ENCODE data around the gene TMED6. TPM values are rescaled to one million over a fixed set of nuclear protein-coding genes. Genes with fewer than 3 reads are reported as not detected.

Gene TMED6
- total RNA-seq, 1 experiment from 2014 or later: 0.91 TPM

DNA sequence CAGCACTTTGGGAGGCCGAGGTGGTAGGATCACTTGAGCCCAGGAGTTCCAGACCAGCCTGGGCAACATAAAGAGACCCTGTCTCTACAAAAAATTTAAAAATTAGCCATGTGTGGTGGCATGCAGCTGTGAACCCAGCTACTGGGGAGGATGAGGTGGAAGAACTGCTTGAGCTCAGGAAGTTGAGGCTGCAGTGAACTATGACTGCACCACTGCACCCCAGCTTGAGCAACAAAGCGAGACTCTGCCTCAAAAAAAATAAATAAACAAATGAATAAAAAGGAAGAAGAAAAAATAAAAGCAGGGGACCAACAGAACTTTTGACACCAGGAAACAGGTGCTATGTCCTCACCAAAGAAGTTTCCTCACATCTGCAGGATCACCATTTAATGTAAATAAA is 20.0 kb upstream of the TMED6 start:
- H3K9me2 ChIP-seq (ENCODE audit: insufficient read depth): no peaks in the 10 kb centered on the region
- ChIA-PET CTCF (no interaction called here), POLR2A (no interaction called here), RAD21 (ENCODE audit: low non-redundant PET in 1 of 2, low total read pairs in 2 of 2, uncharacterized antibody in 2 of 2, unreplicated experiment in 2 of 2) (no interaction called here)
- no peaks in the 10 kb centered on the region for H3K9me3 ChIP-seq (ENCODE audit: control insufficient read depth in 1 of 2, insufficient read depth in 1 of 2, low read depth in 1 of 2, low read length in 2 of 2)
- H3K4me3 ChIP-seq (replicated peaks in 1 of 2; ENCODE audit: low read depth in 1 of 2, low read length in 2 of 2): no peak overlapping the region
- DNase-seq (ENCODE audit: low read depth, low spot score) (no peak), ATAC-seq (no peak)
- no peak overlapping the region for H3K9ac ChIP-seq (ENCODE audit: low read length)
- intact Hi-C loops (cut with micrococcal nuclease): no loop called here
- TF ChIP-seq, protein P1, sequence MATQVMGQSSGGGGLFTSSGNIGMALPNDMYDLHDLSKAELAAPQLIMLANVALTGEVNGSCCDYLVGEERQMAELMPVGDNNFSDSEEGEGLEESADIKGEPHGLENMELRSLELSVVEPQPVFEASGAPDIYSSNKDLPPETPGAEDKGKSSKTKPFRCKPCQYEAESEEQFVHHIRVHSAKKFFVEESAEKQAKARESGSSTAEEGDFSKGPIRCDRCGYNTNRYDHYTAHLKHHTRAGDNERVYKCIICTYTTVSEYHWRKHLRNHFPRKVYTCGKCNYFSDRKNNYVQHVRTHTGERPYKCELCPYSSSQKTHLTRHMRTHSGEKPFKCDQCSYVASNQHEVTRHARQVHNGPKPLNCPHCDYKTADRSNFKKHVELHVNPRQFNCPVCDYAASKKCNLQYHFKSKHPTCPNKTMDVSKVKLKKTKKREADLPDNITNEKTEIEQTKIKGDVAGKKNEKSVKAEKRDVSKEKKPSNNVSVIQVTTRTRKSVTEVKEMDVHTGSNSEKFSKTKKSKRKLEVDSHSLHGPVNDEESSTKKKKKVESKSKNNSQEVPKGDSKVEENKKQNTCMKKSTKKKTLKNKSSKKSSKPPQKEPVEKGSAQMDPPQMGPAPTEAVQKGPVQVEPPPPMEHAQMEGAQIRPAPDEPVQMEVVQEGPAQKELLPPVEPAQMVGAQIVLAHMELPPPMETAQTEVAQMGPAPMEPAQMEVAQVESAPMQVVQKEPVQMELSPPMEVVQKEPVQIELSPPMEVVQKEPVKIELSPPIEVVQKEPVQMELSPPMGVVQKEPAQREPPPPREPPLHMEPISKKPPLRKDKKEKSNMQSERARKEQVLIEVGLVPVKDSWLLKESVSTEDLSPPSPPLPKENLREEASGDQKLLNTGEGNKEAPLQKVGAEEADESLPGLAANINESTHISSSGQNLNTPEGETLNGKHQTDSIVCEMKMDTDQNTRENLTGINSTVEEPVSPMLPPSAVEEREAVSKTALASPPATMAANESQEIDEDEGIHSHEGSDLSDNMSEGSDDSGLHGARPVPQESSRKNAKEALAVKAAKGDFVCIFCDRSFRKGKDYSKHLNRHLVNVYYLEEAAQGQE (IDR thresholded peaks at IDR 0.05; ENCODE audit: low read depth): no peak
- TF ChIP-seq FOSL1 (IDR thresholded peaks at IDR 0.05; ENCODE audit: low read depth): no peak
- peaks cover 9% of the 10 kb centered on the region; the same call in 1 of the 2 replicates for H4K20me1 ChIP-seq (ENCODE audit: insufficient read depth)
- BruUV-seq (replicated peaks): no TSS peak
- H3K36me3 ChIP-seq (ENCODE audit: control insufficient read depth in 1 of 2, insufficient read depth in 2 of 2, low read length in 2 of 2): peaks cover 62 to 74% of the 10 kb centered on the region in 2 experiments
- no peaks in the 10 kb centered on the region for H3K27me3 ChIP-seq (ENCODE audit: insufficient read depth, low read length)
- H3K4me1 ChIP-seq (ENCODE audit: control insufficient read depth in 1 of 2, insufficient read depth in 2 of 2, low read length in 2 of 2): no peaks in the 10 kb centered on the region
- peaks cover 60% of the 10 kb centered on the region for H3K79me2 ChIP-seq (ENCODE audit: insufficient read depth, low read length)
- no peak overlapping the region for H3K27ac ChIP-seq (ENCODE audit: low read depth, low read length)
- H2AFZ ChIP-seq (ENCODE audit: low read depth, low read length, poor library complexity, severe bottlenecking): no peak overlapping the region
- H3K4me2 ChIP-seq (ENCODE audit: low read length): no peak overlapping the region

DNA sequence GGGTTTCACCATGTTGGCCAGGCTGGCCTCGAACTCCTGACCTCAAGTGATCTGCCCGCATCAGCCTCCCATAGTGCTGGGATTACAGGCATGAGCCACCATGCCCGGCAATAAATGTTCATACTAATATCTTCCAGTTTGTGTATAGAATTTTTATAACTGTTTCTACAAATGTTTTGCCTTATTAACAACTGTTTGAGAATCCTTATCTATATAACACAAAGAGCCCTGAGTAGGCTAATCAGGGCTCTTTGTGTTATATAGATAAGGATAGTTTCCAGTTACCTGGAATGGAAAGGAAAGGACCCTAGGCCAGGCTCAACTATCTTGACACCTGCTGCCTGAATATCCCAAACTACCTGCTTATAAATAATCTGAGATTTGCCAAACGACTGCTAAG is 17.3 kb upstream of the TMED6 start:
- H3K4me1 ChIP-seq (ENCODE audit: control insufficient read depth in 1 of 2, insufficient read depth in 2 of 2, low read length in 2 of 2): no peaks in the 10 kb centered on the region
- BruUV-seq (replicated peaks): no TSS peak
- ATAC-seq (no peak), DNase-seq (ENCODE audit: low read depth, low spot score) (no peak)
- H3K4me2 ChIP-seq (ENCODE audit: low read length): no peak overlapping the region
- RAD21 ChIA-PET (ENCODE audit: low non-redundant PET in 1 of 2, low total read pairs in 2 of 2, uncharacterized antibody in 2 of 2, unreplicated experiment in 2 of 2): no interaction called here
- CTCF ChIA-PET: no interaction called here
- H3K9me3 ChIP-seq (ENCODE audit: control insufficient read depth in 1 of 2, insufficient read depth in 1 of 2, low read depth in 1 of 2, low read length in 2 of 2): no peaks in the 10 kb centered on the region
- peaks cover 46% of the 10 kb centered on the region for H3K79me2 ChIP-seq (ENCODE audit: insufficient read depth, low read length)
- POLR2A ChIA-PET: no interaction called here
- H3K9ac ChIP-seq (ENCODE audit: low read length): no peak overlapping the region
- no peak overlapping the region for H2AFZ ChIP-seq (ENCODE audit: low read depth, low read length, poor library complexity, severe bottlenecking)
- H3K27me3 ChIP-seq (ENCODE audit: insufficient read depth, low read length): no peaks in the 10 kb centered on the region
- H3K36me3 ChIP-seq (ENCODE audit: control insufficient read depth in 1 of 2, insufficient read depth in 2 of 2, low read length in 2 of 2): peaks cover 71 to 82% of the 10 kb centered on the region in 2 experiments
- H3K4me3 ChIP-seq (replicated peaks in 1 of 2; ENCODE audit: low read depth in 1 of 2, low read length in 2 of 2): no peak overlapping the region
- no peak overlapping the region for H3K27ac ChIP-seq (ENCODE audit: low read depth, low read length)
- intact Hi-C loops (cut with micrococcal nuclease): no loop called here
- peaks cover 9% of the 10 kb centered on the region; the same call in 1 of the 2 replicates for H4K20me1 ChIP-seq (ENCODE audit: insufficient read depth)
- no peaks in the 10 kb centered on the region for H3K9me2 ChIP-seq (ENCODE audit: insufficient read depth)
- TF ChIP-seq ZBTB33 (IDR thresholded peaks at IDR 0.05; ENCODE audit: extremely low read depth, insufficient replicate concordance, low read length) (no peak), EZH2 (IDR thresholded peaks at IDR 0.05) (no peak), CBX3 (IDR thresholded peaks at IDR 0.05; ENCODE audit: low read depth) (no peak), TCF7L2 (IDR thresholded peaks at IDR 0.05; ENCODE audit: borderline replicate concordance, extremely low read depth, insufficient read depth, insufficient read length) (no peak), SIN3A (IDR thresholded peaks at IDR 0.05; ENCODE audit: low read depth) (no peak), EGR1 (IDR thresholded peaks at IDR 0.05; ENCODE audit: low read depth) (no peak), ELF1 (IDR thresholded peaks at IDR 0.05; ENCODE audit: borderline replicate concordance, low read depth) (no peak), ZFX (IDR thresholded peaks at IDR 0.05) (no peak), RAD21 (IDR thresholded peaks at IDR 0.05; ENCODE audit: low read depth) (no peak), POLR2AphosphoS5 (IDR thresholded peaks at IDR 0.05; ENCODE audit: low read depth, low read length) (no peak)
- TF ChIP-seq, protein P2, sequence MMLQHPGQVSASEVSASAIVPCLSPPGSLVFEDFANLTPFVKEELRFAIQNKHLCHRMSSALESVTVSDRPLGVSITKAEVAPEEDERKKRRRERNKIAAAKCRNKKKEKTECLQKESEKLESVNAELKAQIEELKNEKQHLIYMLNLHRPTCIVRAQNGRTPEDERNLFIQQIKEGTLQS (IDR thresholded peaks at IDR 0.05): no peak
- TF ChIP-seq, protein P3, sequence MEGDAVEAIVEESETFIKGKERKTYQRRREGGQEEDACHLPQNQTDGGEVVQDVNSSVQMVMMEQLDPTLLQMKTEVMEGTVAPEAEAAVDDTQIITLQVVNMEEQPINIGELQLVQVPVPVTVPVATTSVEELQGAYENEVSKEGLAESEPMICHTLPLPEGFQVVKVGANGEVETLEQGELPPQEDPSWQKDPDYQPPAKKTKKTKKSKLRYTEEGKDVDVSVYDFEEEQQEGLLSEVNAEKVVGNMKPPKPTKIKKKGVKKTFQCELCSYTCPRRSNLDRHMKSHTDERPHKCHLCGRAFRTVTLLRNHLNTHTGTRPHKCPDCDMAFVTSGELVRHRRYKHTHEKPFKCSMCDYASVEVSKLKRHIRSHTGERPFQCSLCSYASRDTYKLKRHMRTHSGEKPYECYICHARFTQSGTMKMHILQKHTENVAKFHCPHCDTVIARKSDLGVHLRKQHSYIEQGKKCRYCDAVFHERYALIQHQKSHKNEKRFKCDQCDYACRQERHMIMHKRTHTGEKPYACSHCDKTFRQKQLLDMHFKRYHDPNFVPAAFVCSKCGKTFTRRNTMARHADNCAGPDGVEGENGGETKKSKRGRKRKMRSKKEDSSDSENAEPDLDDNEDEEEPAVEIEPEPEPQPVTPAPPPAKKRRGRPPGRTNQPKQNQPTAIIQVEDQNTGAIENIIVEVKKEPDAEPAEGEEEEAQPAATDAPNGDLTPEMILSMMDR (IDR thresholded peaks at IDR 0.05 in 2 of 3, conservative IDR thresholded peaks at IDR 0.05 in 1 of 3; ENCODE audit: borderline replicate concordance in 1 of 3, insufficient read depth in 1 of 3, low read depth in 2 of 3, low read length in 2 of 3): no peak
